Ishikawa (cell line): ENCODE measurements around the gene TEX14.

Experiments used
- CEBPB ChIP-seq: IDR thresholded peaks from 2 replicates; pipeline ENCODE4 v1.6.1; 2012
- CREB1 ChIP-seq: IDR thresholded peaks from 2 replicates; pipeline ENCODE4 v1.6.1; 2012; ENCODE audit warnings: low read depth
- EGR1 ChIP-seq: IDR thresholded peaks from 2 replicates; pipeline ENCODE4 v1.6.1; 2012
- EP300 ChIP-seq: IDR thresholded peaks from 2 replicates; pipeline ENCODE4 v1.6.1; 2012; ENCODE audit warnings: borderline replicate concordance
- MAX ChIP-seq: IDR thresholded peaks from 2 replicates; pipeline ENCODE4 v1.6.1; 2012
- NFIC ChIP-seq: IDR thresholded peaks from 2 replicates; pipeline ENCODE4 v1.6.1; 2012
- RAD21 ChIP-seq: IDR thresholded peaks from 2 replicates; pipeline ENCODE4 v1.6.1; 2012; ENCODE audit warnings: low read depth
- REST ChIP-seq: IDR thresholded peaks from 2 replicates; pipeline ENCODE4 v1.6.1; 2012; ENCODE audit warnings: low read depth, mild to moderate bottlenecking
- TAF1 ChIP-seq: IDR thresholded peaks from 2 replicates; pipeline ENCODE4 v1.6.1; 2012; ENCODE audit warnings: low read depth, mild to moderate bottlenecking
- TCF12 ChIP-seq: IDR thresholded peaks from 2 replicates; pipeline ENCODE4 v1.6.1; 2012; ENCODE audit warnings: low read depth
- TEAD4 ChIP-seq: IDR thresholded peaks from 2 replicates; pipeline ENCODE4 v1.6.1; 2012
- USF1 ChIP-seq: IDR thresholded peaks from 2 replicates; pipeline ENCODE4 v1.6.1; 2012
- YY1 ChIP-seq: IDR thresholded peaks from 2 replicates; pipeline ENCODE4 v1.6.1; 2012; ENCODE audit warnings: low read depth

GRCh38 chr17:58508341-58509067 is 183.3 kb downstream of the TEX14 start:
- TF ChIP-seq EP300 = no peak
- no peak for TF ChIP-seq EGR1
- no peak for TF ChIP-seq TEAD4
- TF ChIP-seq CEBPB = no peak
- no peak for TF ChIP-seq RAD21
- no peak for TF ChIP-seq USF1
- TF ChIP-seq REST = no peak
- no peak for TF ChIP-seq YY1
- no peak for TF ChIP-seq MAX
- TF ChIP-seq TAF1 = no peak
- no peak for TF ChIP-seq CREB1
- no peak for TF ChIP-seq TCF12
- no peak for TF ChIP-seq NFIC
